Body of pancreas (tissue), 4 donors: ENCODE measurements around the gene CPSF4.

ENCODE experiments used
- CTCF ChIP-seq, 7 experiments: fragments of 450-650 bp in 4 of 7; fragments of 200-600 bp in 3 of 7; sonication (generic) in 3 of 7; IDR thresholded peaks; one replicate each; pipeline ENCODE4 v1.5.1; 2016 to 2019; ENCODE audit warnings: antibody characterized with exemption in 7 of 7
- POLR2A ChIP-seq, 3 donors: fragments of 450-650 bp; IDR thresholded peaks; one replicate each; pipeline ENCODE4 v1.6.1; 2016; ENCODE audit warnings: antibody characterized with exemption in 3 of 3, mild to moderate bottlenecking in 2 of 3

GRCh38 chr7:99472561-99473314, 34.0 kb downstream of the CPSF4 start, which contains the start of gene ZNF789:
- peak; percentile 10 to 72 (median 72) for TF ChIP-seq POLR2A (IDR thresholded peaks at IDR 0.05)
- peak in 1 of 7 experiments; percentile 5 for TF ChIP-seq CTCF (IDR thresholded peaks at IDR 0.05)
